GF-D8 (cell line): ENCODE measurements around the gene HNRNPL.
"Not testable (repeated sequence)": the region's sequence is repeated elsewhere in the genome, so short reads cannot be mapped to it uniquely, and the experiment has no call there.

Experiments used
- DNase-seq: peaks from one replicate; lab custom pipeline; 2025; lab: John Stamatoyannopoulos, UW

HNRNPL gene

DNA sequence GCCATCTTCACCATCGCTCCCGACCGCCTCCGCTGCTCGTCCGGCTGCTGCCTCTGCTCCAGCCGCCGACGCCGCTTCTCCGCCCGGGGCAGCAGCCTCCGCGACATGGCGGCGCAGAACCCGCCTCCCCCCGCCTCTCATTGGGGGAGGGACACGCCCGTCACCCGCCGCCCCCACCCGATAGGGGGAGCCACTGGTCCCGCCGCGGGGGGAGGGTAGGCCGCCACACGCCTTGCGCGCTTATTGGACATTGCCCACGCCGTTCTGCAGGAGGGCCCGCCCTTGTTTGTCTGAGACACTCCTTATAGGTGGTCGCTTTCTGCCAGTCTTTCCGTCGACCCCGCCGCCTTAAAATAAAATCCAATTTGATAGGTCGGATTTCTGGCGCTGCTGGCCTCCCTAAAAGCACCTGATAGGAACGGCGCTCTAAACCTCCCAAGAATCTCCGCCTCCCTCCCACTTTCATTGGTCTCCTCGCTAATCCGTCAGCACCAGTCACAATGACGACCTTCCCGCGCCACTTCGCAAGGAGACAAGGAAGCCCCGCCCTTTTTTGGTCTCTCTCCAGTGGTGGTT lies at the start of gene HNRNPL:
TSS of gene HNRNPL (minus strand) at position 127 of the 576 bp plus-strand sequence. CDS start at position 107, 20 bp downstream.
- DNase-seq: peak; percentile 100

DNA sequence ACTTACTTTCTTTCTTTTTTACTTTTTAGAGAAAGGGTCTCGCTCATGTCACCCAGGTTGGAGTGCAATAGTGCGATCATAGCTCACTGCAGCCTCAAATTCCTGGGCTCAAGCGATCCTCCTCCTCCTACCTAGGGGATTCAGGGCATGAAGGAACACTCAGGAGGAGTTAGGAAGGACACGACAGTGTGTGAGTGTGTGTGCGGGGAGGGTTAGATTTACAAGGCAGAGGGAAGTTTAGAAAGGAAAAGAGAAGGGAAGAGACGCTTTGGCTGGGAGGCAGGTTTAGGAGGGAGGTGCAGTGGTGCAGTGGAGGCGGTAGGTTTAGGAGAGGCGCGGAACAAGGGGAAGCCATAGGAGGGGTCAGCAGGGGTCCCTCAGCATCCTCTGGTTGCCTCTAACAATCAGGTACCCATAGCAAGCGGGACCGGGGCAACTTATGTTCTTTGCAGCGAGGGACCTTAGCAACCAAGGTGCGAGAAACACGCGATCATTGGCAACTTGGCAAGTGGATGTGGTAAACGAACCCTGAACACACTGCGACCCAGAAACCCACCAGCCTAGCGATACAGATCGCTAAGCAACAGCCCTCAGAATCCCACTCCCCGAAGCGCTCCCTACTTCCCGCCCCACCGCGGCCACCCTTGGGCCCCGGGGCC lies 49.1 kb upstream of the HNRNPL start:
- no peak for DNase-seq

DNA sequence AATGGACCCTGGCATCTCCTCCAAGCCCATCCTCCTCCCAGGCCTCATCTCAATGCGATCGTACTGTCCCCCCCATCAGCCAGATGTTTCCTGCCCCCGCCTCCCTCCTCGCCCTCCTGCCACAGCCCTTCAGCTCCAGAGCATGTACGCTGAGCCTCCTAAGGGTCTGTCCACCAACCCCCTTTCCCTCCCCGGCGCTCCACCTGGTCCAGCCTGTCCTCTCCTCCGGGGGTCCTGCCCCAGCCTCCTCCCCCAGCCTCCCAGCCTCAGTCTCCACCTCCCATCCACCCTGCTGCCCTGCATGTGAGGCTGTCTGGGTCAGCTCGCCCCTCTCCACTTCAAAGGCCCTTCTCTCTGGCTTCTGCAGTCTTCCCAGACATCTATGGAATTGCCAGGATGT lies 45.2 kb upstream of the HNRNPL start:
- DNase-seq: no peak

DNA sequence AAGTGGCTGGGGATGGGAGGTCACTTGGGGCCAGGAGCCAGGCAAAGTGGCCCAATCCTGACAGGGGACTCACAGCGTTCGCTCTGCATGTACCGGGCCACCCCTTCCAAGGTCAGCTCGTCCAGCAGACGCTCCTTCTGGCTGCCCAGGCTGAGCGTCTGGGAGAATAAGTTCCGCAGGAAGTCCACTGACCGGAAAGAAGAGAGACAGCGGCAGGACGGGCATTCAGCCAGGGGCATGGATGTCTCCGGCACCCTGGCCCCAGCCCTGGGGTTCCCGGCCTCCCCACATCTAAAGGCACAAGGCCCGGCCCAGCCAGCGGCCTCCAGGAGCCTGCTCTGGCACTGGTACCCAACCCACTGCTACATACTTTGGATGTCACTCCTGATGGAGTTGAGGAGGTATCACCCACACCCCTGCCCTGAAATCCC lies 43.6 kb upstream of the HNRNPL start:
- DNase-seq: no peak

DNA sequence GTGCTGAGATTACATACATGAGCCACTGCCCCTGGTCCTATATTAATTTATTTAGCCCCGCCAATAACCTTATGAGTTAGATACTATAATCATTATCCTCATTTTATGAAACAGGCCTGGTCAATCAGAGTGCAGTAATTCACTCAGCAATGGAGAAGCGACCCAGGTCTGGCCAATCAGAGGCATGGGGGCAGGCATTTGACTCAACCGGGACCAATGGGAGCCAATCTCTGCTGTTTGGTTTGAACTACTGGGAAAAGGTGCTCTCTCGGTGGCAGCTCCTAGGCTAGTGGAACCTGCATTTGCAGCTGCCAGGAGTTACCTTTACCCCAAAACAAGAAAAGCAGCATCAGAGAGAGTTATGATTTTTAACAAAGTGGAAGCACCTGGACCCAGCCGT lies 43.1 kb upstream of the HNRNPL start:
- no peak for DNase-seq

DNA sequence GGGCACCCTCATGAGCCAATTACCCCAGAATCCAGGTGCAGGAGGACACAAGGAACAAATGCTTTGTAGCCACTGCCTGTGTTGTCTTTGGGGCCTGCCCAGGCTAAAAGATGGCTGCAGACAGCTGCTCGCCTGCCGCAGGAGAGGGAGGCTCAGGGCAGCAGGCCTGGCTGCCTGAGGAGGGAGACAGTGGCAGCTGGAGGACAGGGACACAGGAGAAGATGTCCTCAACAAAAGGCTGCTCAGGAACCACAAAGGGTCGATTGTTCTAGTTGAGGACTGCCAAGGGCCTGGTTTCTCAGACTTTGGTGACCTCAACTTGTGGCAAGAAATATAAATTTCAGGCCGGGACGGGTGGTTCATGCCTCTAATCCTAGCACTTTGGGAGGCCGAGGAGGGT lies 42.0 kb upstream of the HNRNPL start:
- no peak for DNase-seq

DNA sequence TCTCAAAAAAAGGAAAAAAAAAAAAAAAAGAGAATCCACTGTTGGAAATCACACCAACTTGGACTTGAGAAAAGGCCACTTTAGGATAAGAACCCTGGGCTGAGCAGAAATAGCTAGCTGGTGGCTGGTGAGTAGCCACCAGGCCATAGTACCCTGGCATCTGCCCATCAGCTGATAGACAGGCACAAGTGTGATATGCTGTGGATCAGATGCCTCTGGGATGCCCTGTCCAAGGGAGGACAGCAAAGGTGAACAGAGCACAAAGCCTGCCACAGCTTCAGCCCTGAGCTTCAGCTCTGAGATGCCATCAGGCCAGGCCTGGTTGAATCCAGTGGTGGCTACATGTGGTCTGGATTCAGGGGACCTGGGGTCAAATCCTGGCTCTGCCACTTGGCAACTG lies 40.9 kb upstream of the HNRNPL start:
- DNase-seq: no peak

DNA sequence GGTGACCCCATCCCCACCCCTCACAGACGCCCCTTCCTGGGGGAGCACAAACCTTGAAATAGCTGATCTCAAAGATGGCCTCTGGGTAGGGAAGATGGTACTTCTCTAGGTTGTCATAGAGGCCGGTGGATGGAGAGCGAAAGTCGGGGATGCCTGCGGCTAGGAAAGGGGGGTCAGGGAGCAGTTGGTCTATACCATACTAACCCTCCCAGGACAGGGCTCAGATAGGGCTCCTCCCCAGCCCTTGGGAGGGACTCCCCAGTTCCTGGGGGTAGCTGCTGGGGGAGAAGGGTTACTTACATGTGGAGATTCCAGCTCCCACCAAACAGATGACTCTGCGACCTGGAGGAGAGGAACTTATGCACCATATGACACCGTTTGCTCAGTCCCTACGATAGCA lies 40.0 kb upstream of the HNRNPL start:
- no peak for DNase-seq

DNA sequence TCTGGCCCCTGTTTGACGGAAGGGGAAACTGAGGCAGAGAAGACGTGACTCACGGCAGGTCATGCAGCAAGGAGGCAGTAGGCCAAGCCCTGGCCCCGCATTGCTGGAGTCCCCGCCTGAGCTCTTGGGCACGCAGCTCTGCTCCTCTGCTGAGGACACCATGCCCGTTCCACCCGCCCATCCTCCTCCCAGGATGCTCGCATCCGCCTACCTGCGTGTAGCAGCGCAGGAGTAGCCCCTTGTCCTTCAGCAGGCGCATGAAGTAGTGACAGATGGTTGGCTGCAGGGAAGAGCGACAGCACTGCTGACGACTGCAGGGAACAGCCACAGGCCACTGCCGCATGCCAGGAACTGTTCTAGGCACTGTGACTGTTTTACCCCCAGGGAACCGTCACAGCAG lies 39.1 kb upstream of the HNRNPL start:
- DNase-seq: no peak

DNA sequence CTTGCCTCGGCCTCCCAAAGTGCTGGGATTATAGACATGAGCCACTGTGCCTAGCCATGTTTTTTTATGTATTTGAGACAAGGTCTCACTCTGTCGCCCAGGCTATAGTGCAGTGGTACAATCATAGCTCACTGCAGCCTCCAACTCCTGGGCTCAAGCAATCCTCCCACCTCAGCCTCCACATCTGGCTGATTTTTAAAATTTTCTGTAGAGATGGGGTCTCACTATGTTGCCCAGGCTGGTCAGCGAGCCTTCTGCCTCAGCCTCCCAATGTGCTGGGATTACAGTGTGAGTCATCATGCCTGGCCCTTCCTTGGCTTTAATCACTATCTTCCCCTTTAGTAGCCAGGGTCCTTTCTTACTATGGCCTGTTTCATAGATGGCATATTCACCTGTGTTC lies 34.9 kb upstream of the HNRNPL start:
- DNase-seq: not testable (repeated sequence)

DNA sequence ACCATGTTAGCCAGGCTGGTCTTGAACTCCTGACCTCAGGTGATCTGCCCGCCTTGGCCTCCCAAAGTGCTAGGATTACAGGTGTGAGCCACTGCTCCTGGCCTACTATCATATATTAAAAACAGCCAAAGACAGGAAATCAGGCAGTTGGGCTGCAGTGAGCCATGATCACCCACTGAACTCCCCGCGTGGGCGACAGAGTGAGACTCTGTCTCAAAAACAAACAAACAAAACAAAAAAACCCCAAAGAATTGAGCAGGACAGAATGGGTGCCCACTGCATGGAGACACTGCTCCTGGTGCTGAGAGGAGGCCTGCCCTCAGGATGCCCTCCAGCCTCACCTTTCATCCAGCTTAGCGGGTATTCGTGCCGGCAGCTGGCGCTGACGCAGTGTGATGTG lies 33.5 kb upstream of the HNRNPL start:
- no peak for DNase-seq

DNA sequence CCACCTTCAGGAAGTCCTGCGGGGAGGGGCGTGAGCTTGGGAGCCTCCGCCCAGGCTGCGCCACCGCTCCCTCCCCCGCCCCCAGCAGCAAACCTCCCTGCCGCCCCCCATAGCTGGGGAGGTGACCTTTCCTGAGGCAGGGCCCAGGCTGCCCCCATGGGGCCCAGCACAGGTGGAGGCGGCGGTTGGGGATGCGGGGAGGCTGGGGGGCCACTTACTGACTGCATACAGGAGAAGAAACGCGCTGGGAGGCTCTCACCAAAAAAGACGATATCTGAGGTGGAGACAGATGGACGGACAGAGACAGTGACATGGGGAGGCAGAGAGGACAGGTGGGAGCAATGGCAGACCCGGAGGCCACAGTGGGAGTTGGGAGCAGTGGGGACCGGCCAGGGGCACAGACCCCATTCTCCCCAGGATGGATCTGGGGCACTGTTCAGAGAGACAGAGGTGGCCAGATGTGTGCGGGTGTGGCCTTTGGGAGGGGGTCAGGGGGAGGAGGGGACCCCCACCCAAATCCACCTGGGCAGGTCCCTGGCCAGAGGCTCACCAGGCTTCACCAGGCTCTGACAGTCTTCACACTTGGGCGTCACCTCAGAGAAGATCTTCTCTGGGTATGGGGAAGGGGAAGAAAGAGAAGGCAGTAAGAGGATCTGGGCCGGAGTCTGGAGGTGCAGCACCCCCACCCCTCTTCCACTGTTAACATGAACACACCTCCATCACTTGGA lies 31.3 kb upstream of the HNRNPL start:
- no peak for DNase-seq

DNA sequence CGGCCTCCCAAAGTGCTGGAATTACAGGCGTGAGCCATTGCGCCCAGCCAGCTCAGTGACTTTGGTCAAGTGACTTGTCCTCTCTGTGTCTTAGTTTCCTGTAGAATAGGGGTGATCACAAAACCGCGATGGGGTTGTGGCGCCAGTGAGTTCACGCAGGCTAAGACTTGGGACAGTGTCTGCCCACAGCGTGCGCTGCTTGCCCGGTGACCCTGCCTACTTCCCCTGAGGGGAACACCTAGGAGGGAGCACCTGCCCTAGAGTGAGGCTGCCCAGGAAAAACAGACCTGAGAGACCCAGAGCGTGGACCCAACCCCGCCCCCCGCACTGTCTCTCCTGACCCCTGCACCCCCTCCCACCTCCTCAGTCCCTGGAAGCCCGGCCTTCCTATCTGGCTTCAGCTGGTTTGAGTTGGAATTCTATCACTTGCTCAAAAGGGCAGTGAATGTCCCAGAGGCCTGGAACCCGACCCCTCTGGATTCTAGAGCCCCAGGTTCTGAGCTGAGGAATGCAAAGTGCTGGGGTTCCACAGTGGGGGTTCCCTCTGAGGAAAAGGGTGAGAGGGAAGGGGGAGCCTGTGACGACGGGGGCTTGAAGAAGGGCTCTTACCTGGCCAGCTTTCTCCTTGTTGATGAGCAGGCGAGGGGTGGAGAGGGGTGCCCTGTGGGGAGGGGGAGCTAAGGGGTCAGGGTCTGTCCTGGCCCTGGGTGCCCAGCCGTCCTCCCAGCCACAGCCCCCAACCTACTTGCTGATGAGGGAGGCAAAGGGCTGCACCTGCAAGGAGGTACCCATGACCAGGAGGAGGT lies 30.5 kb upstream of the HNRNPL start:
- DNase-seq: no peak

DNA sequence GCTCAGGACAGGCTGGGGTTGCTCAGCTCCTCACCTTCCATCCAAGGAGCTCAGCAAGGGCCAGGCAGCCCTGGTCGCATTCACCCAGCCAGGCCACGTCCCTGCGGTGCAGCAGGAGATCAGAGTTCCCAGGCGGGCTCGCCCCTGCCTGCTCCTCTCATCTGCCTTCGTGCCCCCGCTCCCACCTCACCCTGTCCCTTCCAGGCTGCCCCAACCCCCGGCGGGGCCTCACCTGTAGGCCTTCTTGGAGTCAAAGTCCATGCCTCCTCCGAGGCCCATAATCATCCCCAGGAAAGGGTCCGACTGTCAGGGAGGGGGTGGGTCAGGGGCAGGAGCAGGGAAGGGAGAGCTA lies 29.6 kb upstream of the HNRNPL start:
- DNase-seq: no peak

DNA sequence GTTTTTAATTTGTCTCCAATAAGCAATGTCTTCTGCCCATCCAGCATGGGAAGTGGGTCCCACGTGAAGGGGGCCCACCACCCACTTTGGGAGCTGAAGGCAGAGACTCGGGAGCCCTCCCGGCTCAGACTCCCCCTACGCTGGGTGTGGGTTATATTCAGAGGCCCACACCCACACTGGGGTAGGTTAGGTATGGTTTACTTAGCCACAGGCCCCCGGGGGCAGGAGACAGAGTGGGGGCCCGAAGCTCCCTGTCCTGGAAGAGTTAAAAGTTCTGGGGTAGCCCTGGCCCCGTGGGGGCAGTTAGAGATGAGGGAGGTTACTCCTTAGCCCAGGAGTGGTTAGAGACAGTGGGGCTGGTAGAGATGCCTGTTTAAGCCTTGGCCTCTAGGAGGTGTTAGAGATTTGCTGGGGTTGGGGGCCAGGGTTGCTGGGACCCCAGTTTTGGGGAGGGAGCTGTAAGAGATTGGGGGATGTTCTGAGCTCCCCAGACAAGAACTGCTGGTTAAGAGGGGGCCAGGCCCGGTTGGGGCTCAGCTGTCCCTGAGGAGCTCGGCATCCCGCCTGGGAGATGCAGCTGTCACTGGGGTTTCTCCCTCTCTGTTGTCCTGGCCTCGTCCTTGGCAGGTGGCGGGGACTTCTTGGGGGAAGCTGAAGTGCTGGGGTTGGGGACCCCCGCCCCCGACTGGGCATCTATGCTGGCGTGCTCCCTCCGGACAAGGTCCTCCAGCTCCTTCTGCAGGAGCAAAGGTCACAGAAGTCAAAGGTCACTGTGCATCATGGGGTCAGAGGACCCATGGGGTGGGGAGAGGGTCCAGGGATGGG lies 29.0 kb upstream of the HNRNPL start:
- DNase-seq: no peak

DNA sequence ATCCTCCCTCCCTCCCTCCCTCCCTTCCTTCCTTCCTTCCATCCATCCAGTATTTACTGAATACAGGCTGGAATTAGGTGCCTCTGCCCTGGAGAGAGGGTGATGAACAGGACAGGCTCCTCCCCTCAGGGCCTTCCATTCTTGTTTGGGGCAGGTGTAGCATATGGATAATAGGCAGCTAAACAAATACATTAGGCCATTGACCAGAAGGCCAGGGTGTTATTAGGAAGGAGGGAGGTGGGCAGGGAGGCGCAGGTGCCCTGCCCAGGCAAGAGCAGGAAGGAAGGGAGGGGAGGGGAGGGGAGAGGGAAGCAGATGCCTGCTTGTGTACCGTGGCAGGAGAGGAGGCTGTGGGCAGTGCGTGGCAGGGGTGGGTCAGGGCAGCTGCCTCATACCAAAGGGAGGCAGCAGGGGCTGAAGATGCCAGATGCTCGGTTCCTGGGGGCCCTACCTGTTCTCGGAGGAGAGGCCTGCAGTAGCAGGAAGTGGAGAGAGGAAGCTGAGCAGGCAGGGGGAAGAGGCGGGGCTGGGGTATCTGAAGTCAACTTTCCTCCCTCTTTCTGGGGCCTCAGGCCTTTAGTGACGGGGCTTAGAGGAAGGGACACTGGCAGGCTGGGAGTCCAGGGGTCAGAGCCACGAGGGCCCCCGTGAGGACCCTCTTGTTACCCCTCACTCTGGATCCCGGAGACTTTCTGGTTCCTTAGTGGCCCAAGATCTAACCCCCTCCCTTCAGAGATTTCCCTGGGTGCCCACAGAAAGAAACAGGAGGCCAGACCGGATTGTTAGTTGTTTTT lies 28.2 kb upstream of the HNRNPL start, which contains the start of gene RINL:
TSS of gene RINL (minus strand) at position 495 of the 794 bp plus-strand sequence. CDS start 1,533 bp downstream, outside the sequence.
- DNase-seq: peak; percentile 48

DNA sequence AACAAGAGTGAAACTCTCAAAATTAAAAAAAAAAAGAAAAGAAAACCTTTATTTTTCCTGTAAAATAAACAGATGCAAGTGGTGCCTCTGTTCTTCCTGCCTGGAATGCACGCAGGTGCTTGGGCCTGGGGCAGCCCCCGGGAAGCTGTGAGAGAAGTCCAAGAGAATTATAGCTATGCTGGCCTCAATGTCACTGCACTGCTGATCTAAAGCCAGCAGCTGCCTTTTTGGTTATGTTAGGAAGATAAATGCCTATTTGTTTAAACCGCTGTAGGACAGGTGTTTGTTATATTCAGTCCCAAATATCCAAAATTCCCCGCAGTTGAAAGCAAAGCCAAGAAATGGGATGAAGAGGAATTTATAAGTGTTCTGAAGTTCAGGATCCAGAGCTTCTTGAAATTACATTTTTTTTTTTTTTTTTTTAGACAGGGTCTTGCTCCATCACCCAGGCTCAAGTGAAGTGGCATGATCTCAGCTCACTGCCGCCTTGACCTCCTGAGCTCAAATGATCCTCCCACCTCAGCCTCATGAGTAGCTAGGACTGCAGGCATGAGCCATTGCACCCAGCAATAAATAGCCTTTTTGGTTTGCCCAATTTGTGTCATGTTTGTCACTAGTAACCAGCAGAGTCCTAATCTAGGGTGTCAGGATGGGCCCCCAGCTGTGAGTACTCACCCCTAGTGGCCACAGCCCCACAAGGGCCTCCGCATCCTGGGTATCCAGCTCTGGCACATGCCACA lies 26.0 kb upstream of the HNRNPL start:
- no peak for DNase-seq

DNA sequence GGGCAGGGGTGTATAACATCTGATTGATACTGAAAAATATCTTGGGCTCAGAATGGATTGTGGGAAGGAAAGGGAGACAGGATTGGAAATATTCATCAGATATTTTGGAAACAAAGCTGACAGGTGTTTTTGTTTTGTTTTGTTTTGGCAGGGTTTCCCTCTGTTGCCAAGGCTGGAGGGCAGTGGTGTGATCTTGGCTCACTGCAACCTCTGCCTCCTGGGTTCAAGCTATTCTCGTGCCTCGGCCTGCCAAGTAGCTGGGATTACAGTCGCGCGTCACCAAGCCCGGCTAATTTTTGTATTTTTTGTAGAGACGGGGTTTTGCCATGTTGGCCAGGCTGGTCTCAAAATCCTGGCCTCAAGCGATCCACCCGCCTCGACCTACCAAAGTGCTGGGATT lies 23.6 kb upstream of the HNRNPL start:
- not testable (repeated sequence) for DNase-seq

DNA sequence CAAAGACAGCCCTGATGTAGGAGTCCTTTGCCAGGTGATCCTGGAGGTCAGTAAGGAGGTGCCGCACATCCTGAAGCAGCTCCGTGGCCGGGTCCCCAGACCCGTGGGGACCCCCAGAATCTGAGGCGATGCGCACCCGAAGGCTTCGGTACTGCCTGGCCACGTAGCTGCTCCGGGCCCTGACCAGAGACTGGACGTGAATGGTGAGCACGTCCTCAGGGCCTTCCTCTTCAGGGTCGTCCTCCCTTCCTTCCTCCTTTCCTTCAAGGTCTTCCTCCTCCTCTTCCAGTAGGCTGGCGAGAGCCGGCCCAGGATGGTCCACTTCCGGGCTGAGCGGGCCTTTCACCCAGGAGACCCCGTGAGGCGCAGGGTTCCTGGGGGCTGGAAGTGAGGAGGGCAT lies 20.8 kb upstream of the HNRNPL start:
- no peak for DNase-seq
